ENCODE measurements around the gene TEX54. TPM values are rescaled to one million over a fixed set of nuclear protein-coding genes. Genes with fewer than 3 reads are reported as not detected.

The TEX54 gene
- total RNA-seq, 1 experiment from 2014 or later, result not detected

- CTCF ChIA-PET, result interaction anchor here (0.7 to 1.2 kb wide), 2 partner anchors 12 to 262 kb away, joined by 3 read pairs; no protein-coding TSS in a partner anchor
- Mint-ChIP-seq H3K4me3 (ENCODE audit: low read depth, unreplicated experiment) (peak overlapping the region; percentile 6), H3K36me3 (ENCODE audit: insufficient read depth, unreplicated experiment) (peaks cover 52% of the 10 kb centered on the region), H3K9me3 (ENCODE audit: low read depth, unreplicated experiment) (no peaks in the 10 kb centered on the region), H3K4me1 (ENCODE audit: low read depth, unreplicated experiment) (peaks cover 37% of the 10 kb centered on the region), H3K27ac (ENCODE audit: unreplicated experiment) (peak overlapping the region; percentile 28), H3K27me3 (ENCODE audit: unreplicated experiment) (peaks cover 5% of the 10 kb centered on the region)
- DNase-seq, result peak; percentile 40
- intact Hi-C loops (cut with micrococcal nuclease; ENCODE audit: unreplicated experiment), result loop anchor here (5.0 kb wide), 1 partner anchor 89 kb away; the partner anchor contains the start of gene TMEM179B
- no TSS peak for BruUV-seq (replicated peaks)
- TF ChIP-seq CTCF (IDR thresholded peaks at IDR 0.05; ENCODE audit: unreplicated experiment), result no peak
These were observed 44.1 kb upstream of the TEX54 start for GRCh38 chr11:62876712-62877111.

GRCh38 chr11:62875698-62876478 is 43.2 kb upstream of the TEX54 start:
- no peaks in the 10 kb centered on the region for H3K9me3 Mint-ChIP-seq (ENCODE audit: low read depth, unreplicated experiment)
- peaks cover 37% of the 10 kb centered on the region for H3K4me1 Mint-ChIP-seq (ENCODE audit: low read depth, unreplicated experiment)
- H3K4me3 Mint-ChIP-seq (ENCODE audit: low read depth, unreplicated experiment), result no peak overlapping the region
- intact Hi-C loops (cut with micrococcal nuclease; ENCODE audit: unreplicated experiment), result loop anchor here (5.0 kb wide), 1 partner anchor 89 kb away; the partner anchor contains the start of gene TMEM179B
- H3K36me3 Mint-ChIP-seq (ENCODE audit: insufficient read depth, unreplicated experiment), result peaks cover 44% of the 10 kb centered on the region
- no peak for TF ChIP-seq CTCF (IDR thresholded peaks at IDR 0.05; ENCODE audit: unreplicated experiment)
- CTCF ChIA-PET, result interaction anchor here (0.6 to 1.2 kb wide), 3 partner anchors 11 to 89 kb away, joined by 3 read pairs; no protein-coding TSS in a partner anchor
- DNase-seq, result peak; percentile 43
- BruUV-seq (replicated peaks), result no TSS peak
- H3K27me3 Mint-ChIP-seq (ENCODE audit: unreplicated experiment), result no peaks in the 10 kb centered on the region
- peak overlapping the region; percentile 28 for H3K27ac Mint-ChIP-seq (ENCODE audit: unreplicated experiment)

- DNase-seq, result no peak
- Mint-ChIP-seq H3K36me3 (ENCODE audit: insufficient read depth, unreplicated experiment) (peaks cover 33% of the 10 kb centered on the region), H3K4me1 (ENCODE audit: low read depth, unreplicated experiment) (peaks cover 28% of the 10 kb centered on the region), H3K9me3 (ENCODE audit: low read depth, unreplicated experiment) (no peaks in the 10 kb centered on the region), H3K27ac (ENCODE audit: unreplicated experiment) (no peak overlapping the region), H3K4me3 (ENCODE audit: low read depth, unreplicated experiment) (no peak overlapping the region), H3K27me3 (ENCODE audit: unreplicated experiment) (no peaks in the 10 kb centered on the region)
- no TSS peak for BruUV-seq (replicated peaks)
- intact Hi-C loops (cut with micrococcal nuclease; ENCODE audit: unreplicated experiment), result loop anchor here (5.0 kb wide), 1 partner anchor 88 kb away; the partner anchor contains the start of gene TMEM179B
- CTCF ChIA-PET, result interaction anchor here (0.7 kb wide), 1 partner anchor 767 kb away, joined by 3 read pairs; no protein-coding TSS in a partner anchor
- TF ChIP-seq CTCF (IDR thresholded peaks at IDR 0.05; ENCODE audit: unreplicated experiment), result no peak
These were observed 42.2 kb upstream of the TEX54 start for GRCh38 chr11:62874851-62875250.

- Mint-ChIP-seq H3K27me3 (ENCODE audit: unreplicated experiment) (no peaks in the 10 kb centered on the region), H3K27ac (ENCODE audit: unreplicated experiment) (no peak overlapping the region), H3K4me1 (ENCODE audit: low read depth, unreplicated experiment) (peaks cover 12% of the 10 kb centered on the region), H3K4me3 (ENCODE audit: low read depth, unreplicated experiment) (no peak overlapping the region), H3K36me3 (ENCODE audit: insufficient read depth, unreplicated experiment) (peaks cover 26% of the 10 kb centered on the region), H3K9me3 (ENCODE audit: low read depth, unreplicated experiment) (no peaks in the 10 kb centered on the region)
- CTCF ChIA-PET, result interaction anchor here (0.6 to 1.2 kb wide), 3 partner anchors 79 to 142 kb away, joined by 3 to 4 read pairs (median 4); no protein-coding TSS in a partner anchor
- DNase-seq, result no peak
- no peak for TF ChIP-seq CTCF (IDR thresholded peaks at IDR 0.05; ENCODE audit: unreplicated experiment)
- intact Hi-C loops (cut with micrococcal nuclease; ENCODE audit: unreplicated experiment), result no loop called here
- BruUV-seq (replicated peaks), result no TSS peak
These were observed 33.0 kb upstream of the TEX54 start for GRCh38 chr11:62865635-62866034.

Data from Calu3 (cell line).